Heart left ventricle (tissue), 13 donors: ENCODE results near the gene PDE9A.

Experiments
- CTCF ChIP-seq, 12 donors: fragments of 200-600 bp; sonication (generic) in 4 of 12; IDR thresholded peaks; one replicate each; pipeline versions ENCODE4 v1.5.0 to v1.8.0; 2018 to 2022; ENCODE audit warnings: antibody characterized with exemption in 12 of 12, mild to moderate bottlenecking in 5 of 12
- POLR2A ChIP-seq, 2 donors: fragments of 450-650 bp; IDR thresholded peaks; one replicate each; pipeline ENCODE4 v1.6.1; 2017; ENCODE audit warnings: antibody characterized with exemption in 2 of 2, mild to moderate bottlenecking in 2 of 2, moderate library complexity in 2 of 2
- donor health status: ischemic (EF 13 %, LVEDD 7.1; RV severe dilation, severe dysfunction).
- donor health status: DM: no; HTN: yes; CAD: no.
- donor health status: DM: no; HTN: no; CAD: no.
- donor health status: ischemic (EF 25% LVEDD 6.9; RV normal size, moderate dysfunction).
- donor health status: ischemic (EF 25% LVEDD 5.7; RV mildly dilated, moderate dysfunction).
- donor health status: ischemic (EF 35%, LVEDD 5.7; RV mildly dilated, moderate dysfunction).
- donor health status: nonischemic (EF 11% LVEDD 7.7; RV severe dilation, severe dysfunction).
- donor health status: DM: yes; HTN: yes; CAD: no.
- donor health status: PGD.
- donor health status: ischemic (EF 29% LVEDD 5.4; RV normal size, mild dysfunction).
- donor health status: nonischemic (EF 23%, LVEDD 6.1; RV moderate dilation, normal function).

- TF ChIP-seq CTCF (IDR thresholded peaks at IDR 0.05) (no peak), POLR2A (IDR thresholded peaks at IDR 0.05) (no peak)
These were observed 925 bp downstream of the PDE9A start for GRCh38 chr21:42654179-42654912.
